ENCODE results near the gene MYBPHL. TPM values are rescaled to one million over a fixed set of nuclear protein-coding genes. Genes with fewer than 3 reads are reported as not detected.

The MYBPHL gene
- total RNA-seq, 1 donor from 2014 or later = not detected

DNA sequence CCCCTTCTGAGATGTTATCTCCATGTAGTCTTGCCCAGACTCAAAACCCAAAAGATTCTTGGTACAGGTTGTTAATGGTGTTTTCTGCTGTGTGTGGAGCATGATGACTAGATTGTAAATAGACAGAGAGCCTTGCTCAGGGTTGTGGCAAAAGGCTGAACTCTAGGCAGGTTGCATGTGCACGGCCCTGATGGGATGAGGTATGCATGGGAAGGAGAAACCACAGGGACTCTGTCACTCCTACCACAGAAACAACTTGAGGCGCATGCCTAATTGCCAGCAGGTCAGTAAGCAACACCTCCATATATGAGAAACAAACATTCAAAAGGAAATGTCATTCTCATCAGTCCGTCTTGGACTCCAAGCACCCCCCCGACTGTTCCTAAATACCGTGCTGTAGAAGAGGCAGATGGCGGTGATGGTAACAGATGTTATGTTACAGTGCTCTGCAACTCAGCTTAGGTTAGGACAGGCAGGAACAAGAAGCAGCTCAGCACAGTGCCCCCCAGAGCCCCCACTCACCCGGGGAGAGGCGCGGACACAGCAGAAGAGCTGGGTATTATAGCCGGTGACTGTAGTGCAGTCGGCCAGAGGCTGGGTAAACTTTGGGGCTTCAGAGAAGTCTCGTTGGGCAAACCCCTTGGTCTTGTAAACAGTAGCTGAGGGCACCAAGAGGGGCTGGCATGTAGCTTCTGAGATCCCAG lies 10.9 kb downstream of the MYBPHL start:
- H3K27me3 Mint-ChIP-seq = peaks cover 17% of the 10 kb centered on the region
- no peak overlapping the region for H3K4me3 Mint-ChIP-seq
- ChIA-PET POLR2A (no interaction called here), CTCF (interaction anchor here (1.7 kb wide), 1 partner anchor 104 kb away, joined by 5 read pairs; no protein-coding TSS in a partner anchor)
- DNase-seq = no peak
- H3K9me3 Mint-ChIP-seq = no peaks in the 10 kb centered on the region
- H3K36me3 Mint-ChIP-seq (ENCODE audit: low read depth) = no peaks in the 10 kb centered on the region
- TF ChIP-seq, protein P1, sequence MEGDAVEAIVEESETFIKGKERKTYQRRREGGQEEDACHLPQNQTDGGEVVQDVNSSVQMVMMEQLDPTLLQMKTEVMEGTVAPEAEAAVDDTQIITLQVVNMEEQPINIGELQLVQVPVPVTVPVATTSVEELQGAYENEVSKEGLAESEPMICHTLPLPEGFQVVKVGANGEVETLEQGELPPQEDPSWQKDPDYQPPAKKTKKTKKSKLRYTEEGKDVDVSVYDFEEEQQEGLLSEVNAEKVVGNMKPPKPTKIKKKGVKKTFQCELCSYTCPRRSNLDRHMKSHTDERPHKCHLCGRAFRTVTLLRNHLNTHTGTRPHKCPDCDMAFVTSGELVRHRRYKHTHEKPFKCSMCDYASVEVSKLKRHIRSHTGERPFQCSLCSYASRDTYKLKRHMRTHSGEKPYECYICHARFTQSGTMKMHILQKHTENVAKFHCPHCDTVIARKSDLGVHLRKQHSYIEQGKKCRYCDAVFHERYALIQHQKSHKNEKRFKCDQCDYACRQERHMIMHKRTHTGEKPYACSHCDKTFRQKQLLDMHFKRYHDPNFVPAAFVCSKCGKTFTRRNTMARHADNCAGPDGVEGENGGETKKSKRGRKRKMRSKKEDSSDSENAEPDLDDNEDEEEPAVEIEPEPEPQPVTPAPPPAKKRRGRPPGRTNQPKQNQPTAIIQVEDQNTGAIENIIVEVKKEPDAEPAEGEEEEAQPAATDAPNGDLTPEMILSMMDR (IDR thresholded peaks at IDR 0.05) = no peak
- peaks cover 21% of the 10 kb centered on the region for H3K4me1 Mint-ChIP-seq
- ATAC-seq (ENCODE audit: low read depth) = no peak
- intact Hi-C loops (cut with micrococcal nuclease) = no loop called here
- H3K27ac Mint-ChIP-seq = no peak overlapping the region

GRCh38 chr1:109294481-109294880 lies 12.3 kb downstream of the MYBPHL start:
- CTCF ChIA-PET = no interaction called here
- Mint-ChIP-seq H3K27ac (no peak overlapping the region), H3K4me1 (peaks cover 21% of the 10 kb centered on the region), H3K27me3 (peaks cover 14% of the 10 kb centered on the region), H3K36me3 (ENCODE audit: low read depth) (no peaks in the 10 kb centered on the region), H3K9me3 (no peaks in the 10 kb centered on the region), H3K4me3 (peak overlapping the region; percentile 24)
- POLR2A ChIA-PET = interaction anchor here (0.6 kb wide), 1 partner anchor 107 kb away, joined by 4 read pairs; no protein-coding TSS in a partner anchor
- TF ChIP-seq, protein P1 (IDR thresholded peaks at IDR 0.05) = no peak
- peak; percentile 54 for ATAC-seq (ENCODE audit: low read depth)
- DNase-seq = no peak
- intact Hi-C loops (cut with micrococcal nuclease) = no loop called here

DNA sequence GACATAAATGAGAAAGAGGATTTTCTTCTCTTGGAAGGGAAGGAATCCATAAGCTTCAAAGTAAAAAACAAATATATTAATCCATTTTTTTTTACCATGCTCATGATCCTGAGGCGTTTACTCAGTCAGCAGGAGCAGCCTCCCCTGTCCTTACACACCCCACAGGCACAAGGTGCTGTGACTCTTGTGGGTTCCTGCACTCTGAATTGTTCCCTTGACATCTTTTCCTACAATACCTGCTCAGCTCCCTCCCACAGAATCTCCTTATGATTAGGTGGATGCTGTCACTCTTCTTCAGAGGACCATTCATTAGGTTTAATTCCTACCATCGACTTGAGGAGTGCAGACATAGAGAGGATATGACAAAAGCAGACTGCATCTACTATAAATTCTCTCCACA lies 13.8 kb downstream of the MYBPHL start:
- peaks cover 21% of the 10 kb centered on the region for H3K4me1 Mint-ChIP-seq
- H3K9me3 Mint-ChIP-seq = no peaks in the 10 kb centered on the region
- intact Hi-C loops (cut with micrococcal nuclease) = no loop called here
- TF ChIP-seq, protein P1 (IDR thresholded peaks at IDR 0.05) = no peak
- peaks cover 2% of the 10 kb centered on the region for H3K27me3 Mint-ChIP-seq
- ChIA-PET POLR2A (no interaction called here), CTCF (interaction anchor here (1.4 kb wide), 1 partner anchor 16 kb away, joined by 4 read pairs; no protein-coding TSS in a partner anchor)
- no peak for DNase-seq
- no peak overlapping the region for H3K4me3 Mint-ChIP-seq
- no peak overlapping the region for H3K27ac Mint-ChIP-seq
- ATAC-seq (ENCODE audit: low read depth) = no peak
- no peaks in the 10 kb centered on the region for H3K36me3 Mint-ChIP-seq (ENCODE audit: low read depth)

- CTCF ChIA-PET = interaction anchor here (1.4 kb wide), 1 partner anchor 15 kb away, joined by 4 read pairs; no protein-coding TSS in a partner anchor
- Mint-ChIP-seq H3K27ac (no peak overlapping the region), H3K9me3 (no peaks in the 10 kb centered on the region), H3K36me3 (ENCODE audit: low read depth) (no peaks in the 10 kb centered on the region), H3K4me1 (peaks cover 21% of the 10 kb centered on the region), H3K4me3 (no peak overlapping the region), H3K27me3 (peaks cover 6% of the 10 kb centered on the region)
- POLR2A ChIA-PET = interaction anchor here (1.0 kb wide), 1 partner anchor 9 kb away, joined by 3 read pairs; the partner anchor contains the start of gene PSRC1
- DNase-seq = no peak
- intact Hi-C loops (cut with micrococcal nuclease) = no loop called here
- no peak for ATAC-seq (ENCODE audit: low read depth)
- TF ChIP-seq, protein P1 (IDR thresholded peaks at IDR 0.05) = no peak
Measured at GRCh38 chr1:109292364-109292763, 14.4 kb downstream of the MYBPHL start.

DNA sequence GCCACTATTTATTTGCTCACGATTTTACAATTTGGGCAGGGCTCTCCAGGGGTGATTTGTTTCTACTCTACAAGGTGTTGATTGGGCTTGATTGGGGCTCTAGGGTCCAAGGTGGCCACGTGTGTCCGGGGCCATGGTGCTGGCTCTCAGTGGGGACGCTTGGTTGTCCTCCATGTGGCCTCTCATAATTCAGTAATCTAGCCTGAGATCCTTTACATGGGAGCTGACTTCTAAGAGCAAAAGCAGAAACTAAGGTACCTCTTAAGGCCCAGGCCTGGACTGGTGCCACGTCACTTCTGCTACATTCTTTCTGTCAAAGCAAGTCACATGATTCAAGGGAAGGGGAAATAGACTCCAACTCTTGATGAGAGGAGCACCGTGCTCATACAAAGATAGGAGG lies 15.8 kb downstream of the MYBPHL start:
- ATAC-seq (ENCODE audit: low read depth) (no peak), DNase-seq (no peak)
- intact Hi-C loops (cut with micrococcal nuclease) = no loop called here
- ChIA-PET POLR2A (no interaction called here), CTCF (no interaction called here)
- TF ChIP-seq, protein P1 (IDR thresholded peaks at IDR 0.05) = no peak
- Mint-ChIP-seq H3K27ac (no peak overlapping the region), H3K27me3 (peaks cover 6% of the 10 kb centered on the region), H3K36me3 (ENCODE audit: low read depth) (no peaks in the 10 kb centered on the region), H3K4me1 (peaks cover 21% of the 10 kb centered on the region), H3K9me3 (no peaks in the 10 kb centered on the region), H3K4me3 (no peak overlapping the region)

Data from activated B cell treated with CpG ODN at 0.5 μM for 24 hours (primary cell).